Lower leg skin (tissue), 3 donors: ENCODE data around the gene DMXL2.

ENCODE experiments used
- CTCF ChIP-seq, 3 donors: fragments of 450-650 bp; IDR thresholded peaks; one replicate each; pipeline ENCODE4 v1.5.1; 2016; ENCODE audit warnings: antibody characterized with exemption in 3 of 3, mild to moderate bottlenecking in 3 of 3, moderate library complexity in 2 of 3
- POLR2A ChIP-seq, 2 donors: fragments of 450-650 bp; IDR thresholded peaks; one replicate each; pipeline ENCODE4 v1.6.1; 2016 to 2017; ENCODE audit warnings: antibody characterized with exemption in 2 of 2, mild to moderate bottlenecking in 1 of 2, moderate library complexity in 1 of 2

- TF ChIP-seq CTCF (IDR thresholded peaks at IDR 0.05) (no peak), POLR2A (IDR thresholded peaks at IDR 0.05) (no peak)
Measured at GRCh38 chr15:51667478-51667877, 44.9 kb upstream of the DMXL2 start.
